K562 (cell line): ENCODE data around the gene PAX8. TPM values are rescaled to one million over a fixed set of nuclear protein-coding genes. Genes with fewer than 3 reads are reported as not detected.
A peak's percentile ranks its signal among the peaks of the same experiment; 100 is the strongest.

Experiments
- ATAC-seq: fragments of 200-7000 bp; cut with Tn5 transposase; 3 replicates; pipeline ENCODE4 v1.9.1; 2020; ENCODE audit warnings: moderate library complexity
- BruUV-seq: library from RNA; stranded (reverse); fragments of 400-500 nt; replicated peaks from 2 replicates; lab custom pipeline; 2021; lab: Mats Ljungman, UMichigan
- CTCF ChIA-PET: fragments of 300-600 bp; formaldehyde crosslinking; extraction: SDS; loops from one replicate; lab custom pipeline; 2021; ENCODE audit warnings: low intra/inter-chr PET ratio; lab: Yijun Ruan, JAX
- POLR2A ChIA-PET: fragments of 300-600, 350-650 bp; sonication (Branson Sonifier 250); formaldehyde crosslinking; extraction: SDS; loops from one replicate; lab custom pipeline; 2021; ENCODE audit warnings: antibody characterized with exemption, inconsistent platforms; lab: Yijun Ruan, JAX
- DNase-seq, 4 experiments: peaks; one replicate each; pipeline versions ENCODE4 v3.0.0 to v3.0.0-alpha.2; 2011 to 2018; ENCODE audit warnings: low spot score in 3 of 4, mixed read lengths in 3 of 4; ENCODE audit errors: extremely low read depth in 1 of 4
- FAIRE-seq: peaks from 2 replicates; lab custom pipeline; 2011; peaks lifted over from hg19 to GRCh38; lab: Jason Lieb, UNC
- H2AFZ ChIP-seq: 2 replicates; pipeline ENCODE4 v1.6.0; 2011; ENCODE audit warnings: low read depth, low read length, control low read depth, inconsistent platforms
- H3K27ac ChIP-seq: fragments of 200-600 bp; 3 replicates; pipeline ENCODE4 v1.8.0; 2011; ENCODE audit warnings: low read depth, mild to moderate bottlenecking, control low read depth, inconsistent platforms, low read length, moderate library complexity, mixed read lengths; ENCODE audit errors: extremely low read depth
- H3K27me3 ChIP-seq, 2 experiments: fragments of 300-600 bp in 1 of 2; 2 replicates in 1 of 2; 3 replicates in 1 of 2; pipeline versions ENCODE4 v1.6.0 to v1.8.0; 2011; ENCODE audit warnings: inconsistent platforms in 2 of 2, low read length in 2 of 2, mild to moderate bottlenecking in 1 of 2, mixed read lengths in 1 of 2, moderate library complexity in 1 of 2; ENCODE audit not compliant: control insufficient read depth in 2 of 2, insufficient read depth in 2 of 2
- H3K36me3 ChIP-seq: fragments of 300-600 bp; 3 replicates; pipeline ENCODE4 v1.8.0; 2011; ENCODE audit warnings: mild to moderate bottlenecking, low read length, inconsistent platforms; ENCODE audit not compliant: control insufficient read depth, insufficient read depth
- H3K4me1 ChIP-seq, 2 experiments: fragments of 200-600 bp in 1 of 2; replicated peaks in 1 of 2; 2 replicates in 1 of 2; 3 replicates in 1 of 2; pipeline versions ENCODE4 v1.5.1 to v1.8.0; 2011; ENCODE audit warnings: inconsistent platforms in 2 of 2, low read length in 2 of 2, mild to moderate bottlenecking in 1 of 2, mixed read lengths in 1 of 2, moderate library complexity in 1 of 2; ENCODE audit not compliant: control insufficient read depth in 2 of 2, insufficient read depth in 2 of 2
- H3K4me2 ChIP-seq: 2 replicates; pipeline ENCODE4 v1.6.1; 2011; ENCODE audit warnings: low read length, control low read depth, inconsistent platforms, mixed read lengths; ENCODE audit not compliant: insufficient read depth
- H3K4me3 ChIP-seq: fragments of 200-600 bp; sonication (generic), shearing (Covaris generic); 2 replicates; pipeline ENCODE4 v1.5.1; 2016; ENCODE audit warnings: control low read depth, inconsistent platforms
- H3K79me2 ChIP-seq: fragments of 200-600 bp; 3 replicates; pipeline ENCODE4 v1.8.0; 2011; ENCODE audit warnings: low read length, inconsistent platforms; ENCODE audit not compliant: control insufficient read depth, insufficient read depth
- H3K9ac ChIP-seq, 2 experiments: 2 replicates each; pipeline versions ENCODE4 v1.6.0 to v1.6.1; 2011; ENCODE audit warnings: low read depth in 2 of 2, low read length in 2 of 2, control low read depth in 1 of 2, inconsistent platforms in 1 of 2, mild to moderate bottlenecking in 1 of 2, mixed read lengths in 1 of 2; ENCODE audit not compliant: insufficient read depth in 1 of 2
- H3K9me1 ChIP-seq: one replicate; pipeline ENCODE4 v1.6.0; 2011; ENCODE audit warnings: inconsistent platforms, mild to moderate bottlenecking, low read length, moderate library complexity; ENCODE audit not compliant: control insufficient read depth, insufficient read depth
- H3K9me3 ChIP-seq: replicated peaks from 2 replicates; pipeline ENCODE4 v1.5.1; 2011; ENCODE audit warnings: low read depth, low read length, inconsistent platforms; ENCODE audit not compliant: control insufficient read depth, insufficient read depth
- H4K20me1 ChIP-seq: replicated peaks from 2 replicates; pipeline ENCODE4 v1.6.1; 2011; ENCODE audit warnings: low read length, inconsistent platforms, mixed read lengths; ENCODE audit not compliant: control insufficient read depth, insufficient read depth
- BRF1 ChIP-seq: IDR thresholded peaks from 3 replicates; pipeline ENCODE4 v1.6.1; 2011; ENCODE audit warnings: borderline replicate concordance, mild to moderate bottlenecking; ENCODE audit not compliant: insufficient read length; ENCODE audit errors: extremely low read depth
- HDAC6 ChIP-seq: IDR thresholded peaks from 2 replicates; pipeline ENCODE4 v1.6.1; 2012; ENCODE audit warnings: low read depth, mild to moderate bottlenecking, control low read depth, inconsistent platforms, low read length, moderate library complexity
- SMAD3 ChIP-seq: fragments of 450-650 bp; formaldehyde crosslinking; conservative IDR thresholded peaks from 2 replicates; pipeline ENCODE4 v1.4.0; 2020; ENCODE audit warnings: mild to moderate bottlenecking
- ZNF23 ChIP-seq: fragments of 250-450 bp; sonication (Bioruptor Pico); IDR thresholded peaks from 2 replicates; pipeline ENCODE4 v1.4.0; 2020; ENCODE audit warnings: mild to moderate bottlenecking
- ZNF253 ChIP-seq: fragments of 250-450 bp; sonication (Bioruptor Pico); conservative IDR thresholded peaks from 2 replicates; pipeline ENCODE4 v1.6.1; 2021; ENCODE audit warnings: mild to moderate bottlenecking
- ZNF445 ChIP-seq: fragments of 250-450 bp; sonication (Bioruptor Pico); IDR thresholded peaks from 2 replicates; pipeline ENCODE4 v1.4.0; 2020; ENCODE audit warnings: low read depth, mild to moderate bottlenecking, moderate library complexity
- WGBS: fragments of 100-300 bp; shearing (Covaris generic); methylation state at CpG from one replicate; pipeline ENCODE4 v1.1.6; 2016; ENCODE audit warnings: low coverage, mixed read lengths; ENCODE audit not compliant: insufficient coverage; ENCODE audit errors: missing lambda C conversion rate; 5-methylcytosine and 5-hydroxymethylcytosine counted together
- in situ Hi-C: fragments of 300-500 bp; cut with MboI; formaldehyde crosslinking; loops from 4 replicates; pipeline ENCODE4 v1.15.0; 2018; ENCODE audit warnings: inconsistent platforms, mixed read lengths
- intact Hi-C: fragments of 100-400 bp; cut with micrococcal nuclease; formaldehyde crosslinking; loops from 2 replicates; pipeline ENCODE4 v1.14.2; 2022
- polyA plus RNA-seq, 8 experiments: library from polyadenylated mRNA; depleted of rRNA in 4 of 8; stranded (reverse) in 5 of 8; unstranded in 3 of 8; fragments of >200 nt; fragmentation: Nextera tagmentation in 2 of 8; fragmentation: Illumina TruSeq in 1 of 8; extraction: Ambion mirVana in 2 of 8; extraction: Trizol in 1 of 8; gene quantifications; 2 replicates each; pipeline versions ENCODE4 v1.2.1 to v1.2.3, GENCODE V29; 2011 to 2014; ENCODE audit warnings: inconsistent platforms in 1 of 8, missing spikeins in 1 of 8
- total RNA-seq, 7 experiments: library from RNA; depleted of rRNA in 6 of 7; stranded (reverse); fragments of >200 nt in 6 of 7; fragmentation: Illumina TruSeq in 2 of 7; extraction: Trizol in 2 of 7; gene quantifications; 2 replicates each; pipeline versions ENCODE4 v1.2.1 to v1.2.3, GENCODE V29; 2011 to 2021; ENCODE audit warnings: low replicate concordance in 1 of 7
- TF ChIP-seq, protein P1 (sequence below): fragments of 250-450 bp; sonication (Bioruptor Pico); IDR thresholded peaks from 2 replicates; pipeline ENCODE4 v1.9.0; 2021; ENCODE audit warnings: mild to moderate bottlenecking, inconsistent platforms

PAX8 gene
- total and polyA plus RNA-seq, 9 of the 15 experiments (the other 6 are each of a cell fraction or from before 2014, with no cell fraction given), result 0.13 to 2.1 (median 0.51) TPM

DNA sequence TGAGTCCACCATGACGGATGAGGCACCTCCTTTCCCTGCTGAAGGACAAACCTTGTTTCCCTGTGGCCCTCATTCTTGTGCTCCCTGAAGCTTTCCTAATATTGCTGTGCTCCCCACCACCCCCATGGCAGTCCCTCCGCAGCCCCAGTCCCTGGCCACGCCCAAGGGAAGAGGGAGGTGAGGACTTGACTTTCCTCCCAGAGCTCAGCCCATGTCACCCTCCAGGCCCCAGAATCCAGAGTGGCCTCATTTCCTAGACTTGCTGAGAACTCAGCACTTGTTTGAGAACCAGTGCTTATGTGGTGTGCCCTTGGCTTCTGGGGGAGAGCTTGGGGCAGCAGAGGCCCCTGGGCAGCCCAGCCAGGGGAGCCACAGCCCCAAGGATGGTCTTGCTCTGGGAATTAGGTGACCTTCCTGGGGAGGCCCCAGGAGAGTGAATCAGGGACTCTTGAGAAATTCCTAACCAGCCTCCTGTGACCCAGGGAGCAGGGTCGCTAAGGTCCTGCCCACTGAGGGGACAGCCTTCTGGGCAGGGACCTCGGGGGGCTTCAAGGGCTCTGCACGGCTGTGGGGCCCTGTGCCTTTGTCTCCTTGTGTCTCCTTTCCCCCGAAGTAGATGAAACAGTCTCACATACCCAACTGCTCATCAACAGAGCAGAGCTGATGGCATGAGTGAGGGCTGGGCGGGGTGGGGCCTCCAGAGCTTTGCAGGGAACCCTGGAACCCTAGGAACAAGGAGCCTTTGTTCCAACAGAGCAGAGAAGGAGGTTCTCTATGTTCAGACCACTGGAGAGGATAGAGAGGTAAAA is 77.0 kb downstream of the PAX8 start:
- POLR2A ChIA-PET, result interaction anchor here (0.7 to 1.0 kb wide), 2 partner anchors 34 to 36 kb away, joined by 3 read pairs; no protein-coding TSS in a partner anchor
- H3K27ac ChIP-seq, result no peak overlapping the region
- intact Hi-C loops (loop anchor here (5.0 kb wide), 3 partner anchors 64 to 186 kb away; no protein-coding TSS in a partner anchor), in situ Hi-C loops (no loop called here)
- H2AFZ ChIP-seq, result no peak overlapping the region
- no peak overlapping the region for H3K4me3 ChIP-seq
- ATAC-seq (no peak), DNase-seq (no peak), FAIRE-seq (no peak)
- H3K79me2 ChIP-seq, result no peaks in the 10 kb centered on the region
- WGBS, result 73% methylated on average over 8 of the region's 8 CpGs
- H3K9me3 ChIP-seq, result no peaks in the 10 kb centered on the region
- no peak for TF ChIP-seq BRF1
- no peak for TF ChIP-seq ZNF445 (CRISPR knock-in tag)
- TF ChIP-seq ZNF253 (CRISPR knock-in tag), result no peak
- no peak for TF ChIP-seq SMAD3
- TF ChIP-seq, protein P1, sequence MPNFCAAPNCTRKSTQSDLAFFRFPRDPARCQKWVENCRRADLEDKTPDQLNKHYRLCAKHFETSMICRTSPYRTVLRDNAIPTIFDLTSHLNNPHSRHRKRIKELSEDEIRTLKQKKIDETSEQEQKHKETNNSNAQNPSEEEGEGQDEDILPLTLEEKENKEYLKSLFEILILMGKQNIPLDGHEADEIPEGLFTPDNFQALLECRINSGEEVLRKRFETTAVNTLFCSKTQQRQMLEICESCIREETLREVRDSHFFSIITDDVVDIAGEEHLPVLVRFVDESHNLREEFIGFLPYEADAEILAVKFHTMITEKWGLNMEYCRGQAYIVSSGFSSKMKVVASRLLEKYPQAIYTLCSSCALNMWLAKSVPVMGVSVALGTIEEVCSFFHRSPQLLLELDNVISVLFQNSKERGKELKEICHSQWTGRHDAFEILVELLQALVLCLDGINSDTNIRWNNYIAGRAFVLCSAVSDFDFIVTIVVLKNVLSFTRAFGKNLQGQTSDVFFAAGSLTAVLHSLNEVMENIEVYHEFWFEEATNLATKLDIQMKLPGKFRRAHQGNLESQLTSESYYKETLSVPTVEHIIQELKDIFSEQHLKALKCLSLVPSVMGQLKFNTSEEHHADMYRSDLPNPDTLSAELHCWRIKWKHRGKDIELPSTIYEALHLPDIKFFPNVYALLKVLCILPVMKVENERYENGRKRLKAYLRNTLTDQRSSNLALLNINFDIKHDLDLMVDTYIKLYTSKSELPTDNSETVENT, result no peak
- TF ChIP-seq ZNF23 (CRISPR knock-in tag), result no peak
- no peak for TF ChIP-seq HDAC6
- no peak overlapping the region for H3K4me2 ChIP-seq
- H4K20me1 ChIP-seq, result no peaks in the 10 kb centered on the region
- no TSS peak for BruUV-seq
- peaks cover 38% of the 10 kb centered on the region; the same call in 2 of the 3 replicates for H3K36me3 ChIP-seq
- no peaks in the 10 kb centered on the region for H3K9me1 ChIP-seq
- H3K9ac ChIP-seq, result 0 out of 4 replicates have a peak overlapping the region, but pooled peaks of 1 of the 2 experiments have one; percentile 5
- no peaks in the 10 kb centered on the region for H3K4me1 ChIP-seq
- H3K27me3 ChIP-seq, result peaks cover 0 to 7% of the 10 kb centered on the region in 2 experiments; a peak in 1 of 5 replicates
- CTCF ChIA-PET, result no interaction called here
